K562 (cell line): ENCODE results near the gene USH1G. TPM values are rescaled to one million over a fixed set of nuclear protein-coding genes. Genes with fewer than 3 reads are reported as not detected.

Experiments used
- ATAC-seq: fragments of 200-7000 bp; cut with Tn5 transposase; 3 replicates; pipeline ENCODE4 v1.9.1; 2020; ENCODE audit warnings: moderate library complexity
- BruUV-seq: library from RNA; stranded (reverse); fragments of 400-500 nt; replicated peaks from 2 replicates; lab custom pipeline; 2021; lab: Mats Ljungman, UMichigan
- CTCF ChIA-PET: fragments of 300-600 bp; formaldehyde crosslinking; extraction: SDS; loops from one replicate; lab custom pipeline; 2021; ENCODE audit warnings: low intra/inter-chr PET ratio; lab: Yijun Ruan, JAX
- POLR2A ChIA-PET: fragments of 300-600, 350-650 bp; sonication (Branson Sonifier 250); formaldehyde crosslinking; extraction: SDS; loops from one replicate; lab custom pipeline; 2021; ENCODE audit warnings: antibody characterized with exemption, inconsistent platforms; lab: Yijun Ruan, JAX
- DNase-seq, 4 experiments: peaks; one replicate each; pipeline versions ENCODE4 v3.0.0 to v3.0.0-alpha.2; 2011 to 2018; ENCODE audit warnings: low spot score in 3 of 4, mixed read lengths in 3 of 4; ENCODE audit errors: extremely low read depth in 1 of 4
- FAIRE-seq: peaks from 2 replicates; lab custom pipeline; 2011; peaks lifted over from hg19 to GRCh38; lab: Jason Lieb, UNC
- H2AFZ ChIP-seq: 2 replicates; pipeline ENCODE4 v1.6.0; 2011; ENCODE audit warnings: low read depth, low read length, control low read depth, inconsistent platforms
- H3K27ac ChIP-seq: fragments of 200-600 bp; 3 replicates; pipeline ENCODE4 v1.8.0; 2011; ENCODE audit warnings: low read depth, mild to moderate bottlenecking, control low read depth, inconsistent platforms, low read length, moderate library complexity, mixed read lengths; ENCODE audit errors: extremely low read depth
- H3K27me3 ChIP-seq, 2 experiments: fragments of 300-600 bp in 1 of 2; 2 replicates in 1 of 2; 3 replicates in 1 of 2; pipeline versions ENCODE4 v1.6.0 to v1.8.0; 2011; ENCODE audit warnings: inconsistent platforms in 2 of 2, low read length in 2 of 2, mild to moderate bottlenecking in 1 of 2, mixed read lengths in 1 of 2, moderate library complexity in 1 of 2; ENCODE audit not compliant: control insufficient read depth in 2 of 2, insufficient read depth in 2 of 2
- H3K36me3 ChIP-seq: fragments of 300-600 bp; 3 replicates; pipeline ENCODE4 v1.8.0; 2011; ENCODE audit warnings: mild to moderate bottlenecking, low read length, inconsistent platforms; ENCODE audit not compliant: control insufficient read depth, insufficient read depth
- H3K4me1 ChIP-seq, 2 experiments: fragments of 200-600 bp in 1 of 2; replicated peaks in 1 of 2; 2 replicates in 1 of 2; 3 replicates in 1 of 2; pipeline versions ENCODE4 v1.5.1 to v1.8.0; 2011; ENCODE audit warnings: inconsistent platforms in 2 of 2, low read length in 2 of 2, mild to moderate bottlenecking in 1 of 2, mixed read lengths in 1 of 2, moderate library complexity in 1 of 2; ENCODE audit not compliant: control insufficient read depth in 2 of 2, insufficient read depth in 2 of 2
- H3K4me2 ChIP-seq: 2 replicates; pipeline ENCODE4 v1.6.1; 2011; ENCODE audit warnings: low read length, control low read depth, inconsistent platforms, mixed read lengths; ENCODE audit not compliant: insufficient read depth
- H3K4me3 ChIP-seq: fragments of 200-600 bp; sonication (generic), shearing (Covaris generic); 2 replicates; pipeline ENCODE4 v1.5.1; 2016; ENCODE audit warnings: control low read depth, inconsistent platforms
- H3K79me2 ChIP-seq: fragments of 200-600 bp; 3 replicates; pipeline ENCODE4 v1.8.0; 2011; ENCODE audit warnings: low read length, inconsistent platforms; ENCODE audit not compliant: control insufficient read depth, insufficient read depth
- H3K9ac ChIP-seq, 2 experiments: 2 replicates each; pipeline versions ENCODE4 v1.6.0 to v1.6.1; 2011; ENCODE audit warnings: low read depth in 2 of 2, low read length in 2 of 2, control low read depth in 1 of 2, inconsistent platforms in 1 of 2, mild to moderate bottlenecking in 1 of 2, mixed read lengths in 1 of 2; ENCODE audit not compliant: insufficient read depth in 1 of 2
- H3K9me1 ChIP-seq: one replicate; pipeline ENCODE4 v1.6.0; 2011; ENCODE audit warnings: inconsistent platforms, mild to moderate bottlenecking, low read length, moderate library complexity; ENCODE audit not compliant: control insufficient read depth, insufficient read depth
- H3K9me3 ChIP-seq: replicated peaks from 2 replicates; pipeline ENCODE4 v1.5.1; 2011; ENCODE audit warnings: low read depth, low read length, inconsistent platforms; ENCODE audit not compliant: control insufficient read depth, insufficient read depth
- H4K20me1 ChIP-seq: replicated peaks from 2 replicates; pipeline ENCODE4 v1.6.1; 2011; ENCODE audit warnings: low read length, inconsistent platforms, mixed read lengths; ENCODE audit not compliant: control insufficient read depth, insufficient read depth
- ARHGAP35 ChIP-seq: fragments of 450-650 bp; IDR thresholded peaks from 2 replicates; pipeline ENCODE4 v1.6.1; 2018; ENCODE audit not compliant: partially characterized antibody
- ATF3 ChIP-seq, 2 experiments: fragments of 450-650 bp in 1 of 2; sonication (generic) in 1 of 2; formaldehyde crosslinking in 1 of 2; IDR thresholded peaks in 1 of 2; conservative IDR thresholded peaks in 1 of 2; 2 replicates each; pipeline versions ENCODE4 v1.6.1 to v1.8.1; 2016 to 2023; ENCODE audit warnings: mild to moderate bottlenecking in 2 of 2, moderate library complexity in 2 of 2, inconsistent platforms in 1 of 2, missing genetic modification reagents in 1 of 2
- ATF6 ChIP-seq: sonication (generic); formaldehyde crosslinking; IDR thresholded peaks from 2 replicates; pipeline ENCODE4 v1.4.0; 2020; ENCODE audit warnings: mild to moderate bottlenecking, missing genetic modification reagents
- CBFA2T2 ChIP-seq: fragments of 450-650 bp; conservative IDR thresholded peaks from 2 replicates; pipeline ENCODE4 v1.6.1; 2017; ENCODE audit warnings: mild to moderate bottlenecking
- E4F1 ChIP-seq: fragments of 250-450 bp; sonication (Bioruptor Pico); IDR thresholded peaks from 2 replicates; pipeline ENCODE4 v1.5.0; 2021; ENCODE audit warnings: mild to moderate bottlenecking, borderline replicate concordance
- NFYB ChIP-seq: IDR thresholded peaks from 2 replicates; pipeline ENCODE4 v1.6.1; 2011; ENCODE audit warnings: mild to moderate bottlenecking, moderate library complexity; ENCODE audit not compliant: insufficient read length; ENCODE audit errors: extremely low read depth
- RBM34 ChIP-seq: fragments of 200-400 bp; formaldehyde crosslinking; IDR thresholded peaks from 2 replicates; pipeline ENCODE4 v1.6.1; 2018; ENCODE audit warnings: low read length, borderline replicate concordance; ENCODE audit not compliant: insufficient read depth
- RUNX1 ChIP-seq: sonication (generic); IDR thresholded peaks from 2 replicates; pipeline ENCODE4 v1.6.1; 2016; ENCODE audit warnings: antibody characterized with exemption, low read depth
- SMARCA5 ChIP-seq: fragments of 450-650 bp; IDR thresholded peaks from 2 replicates; pipeline ENCODE4 v1.6.1; 2016
- SRF ChIP-seq, 2 experiments: fragments of 250-450, 450-650 bp in 1 of 2; sonication (Bioruptor Pico) in 1 of 2; sonication (generic) in 1 of 2; formaldehyde crosslinking; IDR thresholded peaks; 2 replicates each; pipeline versions ENCODE4 v1.5.0 to v1.5.1; 2020 to 2022; ENCODE audit warnings: mild to moderate bottlenecking in 1 of 2, missing genetic modification reagents in 1 of 2
- STAT6 ChIP-seq: sonication (generic); formaldehyde crosslinking; IDR thresholded peaks from 2 replicates; pipeline ENCODE4 v1.8.1; 2023; ENCODE audit warnings: mild to moderate bottlenecking, missing genetic modification reagents
- ZNF212 ChIP-seq: fragments of 450-650 bp; formaldehyde crosslinking; IDR thresholded peaks from 2 replicates; pipeline ENCODE4 v1.4.0; 2020; ENCODE audit warnings: mild to moderate bottlenecking
- ZNF384 ChIP-seq: IDR thresholded peaks from 2 replicates; pipeline ENCODE4 v1.6.1; 2012; ENCODE audit warnings: low read depth, low read length, improper control_type of control experiment
- ZNF436 ChIP-seq: fragments of 250-450, 450-650 bp; sonication (Bioruptor Pico); formaldehyde crosslinking; IDR thresholded peaks from 2 replicates; pipeline ENCODE4 v1.7.0; 2020; ENCODE audit warnings: mild to moderate bottlenecking
- ZNF764 ChIP-seq: fragments of 250-450 bp; sonication (Bioruptor Pico); IDR thresholded peaks from 2 replicates; pipeline ENCODE4 v1.4.0; 2020; ENCODE audit warnings: low read depth, mild to moderate bottlenecking, moderate library complexity
- WGBS: fragments of 100-300 bp; shearing (Covaris generic); methylation state at CpG from one replicate; pipeline ENCODE4 v1.1.6; 2016; ENCODE audit warnings: low coverage, mixed read lengths; ENCODE audit not compliant: insufficient coverage; ENCODE audit errors: missing lambda C conversion rate; 5-methylcytosine and 5-hydroxymethylcytosine counted together
- in situ Hi-C: fragments of 300-500 bp; cut with MboI; formaldehyde crosslinking; loops from 4 replicates; pipeline ENCODE4 v1.15.0; 2018; ENCODE audit warnings: inconsistent platforms, mixed read lengths
- intact Hi-C: fragments of 100-400 bp; cut with micrococcal nuclease; formaldehyde crosslinking; loops from 2 replicates; pipeline ENCODE4 v1.14.2; 2022
- polyA plus RNA-seq, 8 experiments: library from polyadenylated mRNA; depleted of rRNA in 4 of 8; stranded (reverse) in 5 of 8; unstranded in 3 of 8; fragments of >200 nt; fragmentation: Nextera tagmentation in 2 of 8; fragmentation: Illumina TruSeq in 1 of 8; extraction: Ambion mirVana in 2 of 8; extraction: Trizol in 1 of 8; gene quantifications; 2 replicates each; pipeline versions ENCODE4 v1.2.1 to v1.2.3, GENCODE V29; 2011 to 2014; ENCODE audit warnings: inconsistent platforms in 1 of 8, missing spikeins in 1 of 8
- total RNA-seq, 7 experiments: library from RNA; depleted of rRNA in 6 of 7; stranded (reverse); fragments of >200 nt in 6 of 7; fragmentation: Illumina TruSeq in 2 of 7; extraction: Trizol in 2 of 7; gene quantifications; 2 replicates each; pipeline versions ENCODE4 v1.2.1 to v1.2.3, GENCODE V29; 2011 to 2021; ENCODE audit warnings: low replicate concordance in 1 of 7

The USH1G gene
- total and polyA plus RNA-seq, 9 of the 15 experiments (the other 6 are each of a cell fraction or from before 2014, with no cell fraction given), result 0.22 to 1.00 (median 0.64) TPM; not detected in 2

GRCh38 chr17:74879308-74879707 is 43.7 kb downstream of the USH1G start:
- intact Hi-C loops, result loop anchor here (10.0 kb wide), 1 partner anchor 155 kb away; no protein-coding TSS in a partner anchor
- H3K27me3 ChIP-seq, result no peaks in the 10 kb centered on the region
- TF ChIP-seq SMARCA5 (no peak), RUNX1 (no peak), SRF (CRISPR knock-in tag; IDR thresholded peaks at IDR 0.05) (no peak), ZNF384 (no peak), CBFA2T2 (no peak), ARHGAP35 (no peak), ZNF212 (CRISPR knock-in tag) (no peak), E4F1 (CRISPR knock-in tag) (no peak), ZNF436 (CRISPR knock-in tag) (no peak), ATF3 (IDR thresholded peaks at IDR 0.05) (no peak), ATF3 (CRISPR knock-in tag; conservative IDR thresholded peaks at IDR 0.05) (no peak), ATF6 (CRISPR knock-in tag) (no peak), RBM34 (no peak), ZNF764 (CRISPR knock-in tag) (no peak), STAT6 (CRISPR knock-in tag) (no peak), NFYB (no peak)

More at GRCh38 chr17:74879308-74879707, 43.7 kb downstream of the USH1G start:
- Histone ChIP-seq H2AFZ (no peak overlapping the region), H3K9ac (no peak overlapping the region), H4K20me1 (no peaks in the 10 kb centered on the region), H3K79me2 (no peaks in the 10 kb centered on the region), H3K9me3 (no peaks in the 10 kb centered on the region), H3K4me2 (no peak overlapping the region), H3K4me1 (peaks cover 39 to 40% of the 10 kb centered on the region in 2 experiments), H3K27ac (no peak overlapping the region), H3K4me3 (no peak overlapping the region), H3K36me3 (no peaks in the 10 kb centered on the region), H3K9me1 (no peaks in the 10 kb centered on the region)
- POLR2A ChIA-PET, result interaction anchor here (1.7 to 2.7 kb wide), 2 partner anchors 8 to 10 kb away, joined by 6 to 7 read pairs; no protein-coding TSS in a partner anchor
- ATAC-seq, result no peak
- CTCF ChIA-PET, result no interaction called here
- 94% methylated on average over 14 of the region's 16 CpGs for WGBS
- FAIRE-seq, result no peak
- in situ Hi-C loops, result no loop called here
- DNase-seq, result no peak
- no TSS peak for BruUV-seq
